Measurements from ENCODE around the gene HORMAD2.

HORMAD2 gene

DNA sequence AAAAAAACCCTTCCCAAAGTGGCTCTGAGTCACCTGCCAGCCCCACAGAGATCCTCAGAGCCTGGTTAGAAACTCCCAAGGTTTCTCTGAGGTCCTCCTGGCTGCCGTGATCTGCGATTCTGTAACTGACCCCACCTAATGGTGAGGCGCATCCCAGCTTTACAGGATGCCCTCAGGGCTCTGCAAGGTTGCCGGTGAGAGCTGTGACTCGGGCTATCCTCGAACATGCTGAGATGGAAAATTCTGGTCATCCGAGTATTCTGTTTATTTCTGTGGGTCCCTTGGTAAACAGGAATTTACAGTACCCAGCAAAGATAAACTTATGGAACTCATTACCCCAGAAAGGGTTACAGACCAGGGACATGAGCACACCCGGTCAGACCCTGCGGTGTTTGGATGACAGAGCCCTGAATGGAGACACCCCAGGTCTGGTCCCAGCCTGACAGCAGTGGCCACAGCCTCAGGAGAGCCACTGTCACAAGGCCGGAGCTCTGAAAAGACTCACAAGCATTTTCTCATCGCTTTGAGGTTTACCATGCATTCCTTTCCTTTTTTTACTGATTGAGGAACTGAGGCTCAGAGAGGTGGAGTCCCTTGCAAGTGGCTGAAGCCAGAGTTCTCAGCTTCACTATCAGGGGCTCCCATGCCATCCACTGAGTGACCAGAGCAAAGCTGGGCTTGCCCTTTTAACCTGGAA lies 144.0 kb downstream of the HORMAD2 start:
- DNase-seq, result no peak

DNA sequence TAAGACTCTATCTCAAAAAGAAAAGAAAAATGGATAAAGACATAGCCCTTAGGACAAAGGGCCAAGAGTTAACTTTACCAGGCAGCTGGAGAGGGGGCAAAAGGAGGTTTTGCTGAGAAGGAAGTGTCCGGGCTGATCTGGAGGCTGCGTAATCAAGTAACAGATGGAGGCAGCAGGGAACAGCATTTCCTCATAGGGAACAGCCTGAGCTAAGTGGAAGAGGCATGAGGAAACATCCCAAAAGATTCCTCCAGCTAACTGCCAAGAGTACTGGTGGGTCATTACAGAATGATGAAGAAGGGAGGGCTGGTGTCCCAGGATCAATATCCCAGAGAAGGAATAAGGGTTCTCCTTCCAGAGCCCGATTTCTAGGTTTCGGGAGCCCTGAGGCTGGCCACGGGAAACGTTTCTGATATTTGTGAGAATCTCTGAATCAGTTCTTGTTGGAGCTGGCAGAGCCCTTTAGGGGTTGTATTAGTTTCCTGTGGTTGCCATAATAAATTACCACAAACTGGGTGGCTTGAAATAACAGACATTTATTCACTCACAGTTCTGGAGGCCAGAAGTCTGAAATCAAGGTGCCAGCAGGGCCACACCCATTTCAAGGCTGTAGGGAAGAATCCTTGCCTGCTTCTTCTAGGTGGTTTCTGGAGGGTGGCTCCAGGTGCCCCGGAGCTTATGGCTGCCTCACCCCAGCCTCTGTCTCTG lies 145.1 kb downstream of the HORMAD2 start:
- no peak for DNase-seq

DNA sequence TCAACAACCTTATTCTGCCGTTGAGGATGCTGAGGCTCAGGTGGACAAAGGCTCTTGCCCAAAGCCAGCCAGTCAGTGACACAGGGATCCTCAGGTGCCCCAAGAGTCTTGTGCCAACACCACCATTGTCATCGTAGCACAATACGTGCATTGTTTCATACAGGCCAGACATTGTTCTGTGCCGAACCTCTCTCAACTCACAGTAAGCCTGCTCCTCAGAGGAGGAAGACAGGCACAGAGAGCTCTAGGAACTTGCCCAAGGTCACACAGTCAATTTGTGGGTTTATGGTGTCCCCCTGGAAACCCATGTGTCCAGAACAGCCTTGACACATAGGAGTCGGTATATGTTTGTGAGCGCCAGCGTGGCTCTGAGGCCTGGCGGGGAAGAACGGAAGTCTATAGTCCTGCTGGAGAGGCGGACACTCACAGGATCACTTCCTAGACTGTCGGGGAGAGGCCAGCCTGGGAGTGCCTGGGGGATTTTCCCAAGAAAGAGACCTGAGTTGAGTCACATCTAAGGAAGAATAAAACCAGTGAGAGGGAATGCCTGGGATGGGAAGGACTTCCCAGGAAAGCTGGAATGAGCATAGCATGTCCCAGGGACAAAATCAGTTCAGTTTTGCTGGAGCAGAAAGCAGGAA lies 146.0 kb downstream of the HORMAD2 start:
- DNase-seq, result no peak
